Caco-2 (cell line): Measurements from ENCODE around the gene TRAPPC14. TPM values are rescaled to one million over a fixed set of nuclear protein-coding genes. Genes with fewer than 3 reads are reported as not detected.

Source experiments
- Bru-seq: library from RNA; stranded (reverse); fragments of 400-500 nt; gene quantifications from one replicate; lab custom pipeline; 2021; lab: Mats Ljungman, UMichigan
- BruChase-seq, 2 experiments: library from RNA; stranded (reverse); fragments of 400-500 nt; gene quantifications; one replicate each; lab custom pipeline; 2021; lab: Mats Ljungman, UMichigan
- BruUV-seq: library from RNA; stranded (reverse); fragments of 400-500 nt; replicated peaks from 2 replicates; lab custom pipeline; 2021; lab: Mats Ljungman, UMichigan
- CTCF ChIA-PET: fragments of 300-600 bp; sonication (Branson Sonifier 250); formaldehyde crosslinking; loops from one replicate; lab custom pipeline; 2022; ENCODE audit warnings: antibody characterized with exemption; lab: Charles Lee
- POLR2A ChIA-PET: fragments of 300-600 bp; sonication (Branson Sonifier 250); formaldehyde crosslinking; loops from one replicate; lab custom pipeline; 2022; ENCODE audit warnings: antibody characterized with exemption; lab: Charles Lee
- DNase-seq, 2 experiments: peaks; one replicate each; pipeline versions ENCODE4 v3.0.0 to v3.0.0-alpha.2; 2020 to 2022
- H3K27me3 ChIP-seq: replicated peaks from 2 replicates; pipeline ENCODE4 v1.6.0; 2011; ENCODE audit warnings: low read length; ENCODE audit not compliant: control insufficient read depth, insufficient read depth
- H3K36me3 ChIP-seq: 2 replicates; pipeline ENCODE4 v1.5.1; 2011; ENCODE audit warnings: low read length; ENCODE audit not compliant: control insufficient read depth, insufficient read depth
- H3K4me1 ChIP-seq: fragments of 250-450 bp; sonication (Bioruptor Pico); 2 replicates; pipeline ENCODE4 v1.5.1; 2020; ENCODE audit warnings: mild to moderate bottlenecking
- H3K4me3 ChIP-seq: 2 replicates; pipeline ENCODE4 v1.5.1; 2011; ENCODE audit warnings: low read depth, mild to moderate bottlenecking, control low read depth, low read length
- H3K9me3 ChIP-seq: fragments of 250-450 bp; sonication (Bioruptor Pico); 2 replicates; pipeline ENCODE4 v1.5.1; 2020; ENCODE audit warnings: mild to moderate bottlenecking, moderate library complexity
- H3K27ac Mint-ChIP-seq: one replicate; pipeline ENCODE4 v1.8.0; 2022; ENCODE audit warnings: mixed read lengths; ENCODE audit not compliant: unreplicated experiment
- H3K27me3 Mint-ChIP-seq: one replicate; pipeline ENCODE4 v1.8.0; 2022; ENCODE audit warnings: mixed read lengths; ENCODE audit not compliant: insufficient read depth, unreplicated experiment
- H3K36me3 Mint-ChIP-seq: one replicate; pipeline ENCODE4 v1.8.0; 2022; ENCODE audit warnings: mild to moderate bottlenecking, mixed read lengths; ENCODE audit not compliant: insufficient read depth, unreplicated experiment
- H3K4me1 Mint-ChIP-seq: one replicate; pipeline ENCODE4 v1.8.0; 2022; ENCODE audit warnings: low read depth, mixed read lengths; ENCODE audit not compliant: unreplicated experiment
- H3K4me3 Mint-ChIP-seq: one replicate; pipeline ENCODE4 v1.8.0; 2022; ENCODE audit warnings: mild to moderate bottlenecking, moderate library complexity, mixed read lengths; ENCODE audit not compliant: unreplicated experiment
- H3K9me3 Mint-ChIP-seq: one replicate; pipeline ENCODE4 v1.8.0; 2022; ENCODE audit warnings: mixed read lengths; ENCODE audit not compliant: unreplicated experiment
- CTCF ChIP-seq, 2 experiments: fragments of 200-600 bp in 1 of 2; IDR thresholded peaks; 1 replicate in 1 of 2; 2 replicates in 1 of 2; pipeline versions ENCODE4 v1.5.1 to v1.8.0; 2011 to 2022; ENCODE audit warnings: antibody characterized with exemption in 1 of 2, control low read depth in 1 of 2, inconsistent platforms in 1 of 2, low read depth in 1 of 2, low read length in 1 of 2, mild to moderate bottlenecking in 1 of 2, moderate library complexity in 1 of 2; ENCODE audit not compliant: insufficient read depth in 1 of 2, severe bottlenecking in 1 of 2, unreplicated experiment in 1 of 2
- intact Hi-C: fragments of 100-400 bp; cut with micrococcal nuclease; formaldehyde crosslinking; loops from one replicate; pipeline ENCODE4 v1.10.0; 2022; ENCODE audit not compliant: unreplicated experiment
- long read RNA-seq: library from polyadenylated mRNA; stranded (forward); transcript quantifications from one replicate; pipeline ENCODE4 v2.0.0, GENCODE V29; 2022
- total RNA-seq: library from RNA; stranded (reverse); gene quantifications from 2 replicates; pipeline ENCODE4 v1.2.3, GENCODE V29; 2022

Gene TRAPPC14, protein sequence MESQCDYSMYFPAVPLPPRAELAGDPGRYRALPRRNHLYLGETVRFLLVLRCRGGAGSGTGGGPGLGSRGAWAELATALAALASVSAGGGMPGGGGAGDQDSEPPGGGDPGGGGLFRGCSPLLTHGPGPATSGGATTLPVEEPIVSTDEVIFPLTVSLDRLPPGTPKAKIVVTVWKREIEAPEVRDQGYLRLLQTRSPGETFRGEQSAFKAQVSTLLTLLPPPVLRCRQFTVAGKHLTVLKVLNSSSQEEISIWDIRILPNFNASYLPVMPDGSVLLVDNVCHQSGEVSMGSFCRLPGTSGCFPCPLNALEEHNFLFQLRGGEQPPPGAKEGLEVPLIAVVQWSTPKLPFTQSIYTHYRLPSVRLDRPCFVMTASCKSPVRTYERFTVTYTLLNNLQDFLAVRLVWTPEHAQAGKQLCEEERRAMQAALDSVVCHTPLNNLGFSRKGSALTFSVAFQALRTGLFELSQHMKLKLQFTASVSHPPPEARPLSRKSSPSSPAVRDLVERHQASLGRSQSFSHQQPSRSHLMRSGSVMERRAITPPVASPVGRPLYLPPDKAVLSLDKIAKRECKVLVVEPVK
- total RNA-seq (23.2 and 23.5 TPM in 2 replicates), Bru-seq, nascent RNA (percentile 59 among the genes with signal in this experiment), BruChase-seq, experiment 1, labeled RNA remaining after a 2-hour chase (percentile 71 among the genes with signal in this experiment), BruChase-seq, experiment 2, labeled RNA remaining after a 6-hour chase (percentile 65 among the genes with signal in this experiment)
- long read RNA-seq, partial matches to known transcripts: 1 of 10 reads
- long read RNA-seq, other reads (novel, unspliced or antisense): 6 of 10 reads

- H3K9me3 Mint-ChIP-seq: no peaks in the 10 kb centered on the region
- no peak for TF ChIP-seq CTCF (IDR thresholded peaks at IDR 0.05; ENCODE audit: insufficient read depth in 1 of 2, low read depth in 1 of 2, low read length in 1 of 2, severe bottlenecking in 1 of 2, unreplicated experiment in 1 of 2)
- Histone ChIP-seq H3K4me1 (peaks cover 27% of the 10 kb centered on the region), H3K4me3 (peak within 1 kb of the TSS; percentile 87), H3K36me3 (no peaks in the 10 kb centered on the region; the same call in 1 of the 2 replicates), H3K27me3 (no peaks in the 10 kb centered on the region), H3K9me3 (no peaks in the 10 kb centered on the region)
- no TSS peak for BruUV-seq
- no peaks in the 10 kb centered on the region for H3K27me3 Mint-ChIP-seq
- POLR2A ChIA-PET: interaction anchor here (0.9 to 1.6 kb wide), 4 partner anchors 10 to 19 kb away, joined by 4 to 7 read pairs (median 6); partner anchors contain the start of genes GAL3ST4, GPC2, LAMTOR4 and STAG3
- intact Hi-C loops: loop anchor here (1.0 kb wide), 1 partner anchor 10 kb away; the partner anchor contains the start of gene LAMTOR4
- H3K36me3 Mint-ChIP-seq: peaks cover 61% of the 10 kb centered on the region
- DNase-seq: peak; percentile 94 to 97
- H3K4me3 Mint-ChIP-seq: peak within 1 kb of the TSS; percentile 79
- CTCF ChIA-PET: no interaction called here
- H3K4me1 Mint-ChIP-seq: peaks cover 26% of the 10 kb centered on the region
- peak within 1 kb of the TSS; percentile 90 for H3K27ac Mint-ChIP-seq
These were observed at the start of gene TRAPPC14 for GRCh38 chr7:100158229-100159098. TSS of gene TRAPPC14 (minus strand) at chr7:100158723. CDS start at chr7:100158499, 224 bp downstream.

GRCh38 chr7:100204454-100204853 lies 45.9 kb upstream of the TRAPPC14 start:
- ChIA-PET CTCF (no interaction called here), POLR2A (no interaction called here)
- peaks cover 18% of the 10 kb centered on the region for H3K4me1 Mint-ChIP-seq
- Histone ChIP-seq H3K36me3 (no peaks in the 10 kb centered on the region), H3K27me3 (no peaks in the 10 kb centered on the region), H3K4me1 (peaks cover 15% of the 10 kb centered on the region), H3K4me3 (no peak overlapping the region), H3K9me3 (no peaks in the 10 kb centered on the region)
- intact Hi-C loops: no loop called here
- no peak overlapping the region for H3K4me3 Mint-ChIP-seq
- DNase-seq: no peak
- H3K36me3 Mint-ChIP-seq: no peaks in the 10 kb centered on the region
- BruUV-seq: no TSS peak
- no peak for TF ChIP-seq CTCF (IDR thresholded peaks at IDR 0.05; ENCODE audit: insufficient read depth in 1 of 2, low read depth in 1 of 2, low read length in 1 of 2, severe bottlenecking in 1 of 2, unreplicated experiment in 1 of 2)
- H3K27me3 Mint-ChIP-seq: no peaks in the 10 kb centered on the region
- H3K9me3 Mint-ChIP-seq: no peaks in the 10 kb centered on the region
- no peak overlapping the region for H3K27ac Mint-ChIP-seq
